ENCODE data around the gene STH. TPM values are rescaled to one million over a fixed set of nuclear protein-coding genes. Genes with fewer than 3 reads are reported as not detected.
A peak's percentile ranks its signal among the peaks of the same experiment; 100 is the strongest.
"Not testable (repeated sequence)": the region's sequence is repeated elsewhere in the genome, so short reads cannot be mapped to it uniquely, and the experiment has no call there.

The STH gene
- total RNA-seq, 2 experiments from 2014 or later, result not detected

DNA sequence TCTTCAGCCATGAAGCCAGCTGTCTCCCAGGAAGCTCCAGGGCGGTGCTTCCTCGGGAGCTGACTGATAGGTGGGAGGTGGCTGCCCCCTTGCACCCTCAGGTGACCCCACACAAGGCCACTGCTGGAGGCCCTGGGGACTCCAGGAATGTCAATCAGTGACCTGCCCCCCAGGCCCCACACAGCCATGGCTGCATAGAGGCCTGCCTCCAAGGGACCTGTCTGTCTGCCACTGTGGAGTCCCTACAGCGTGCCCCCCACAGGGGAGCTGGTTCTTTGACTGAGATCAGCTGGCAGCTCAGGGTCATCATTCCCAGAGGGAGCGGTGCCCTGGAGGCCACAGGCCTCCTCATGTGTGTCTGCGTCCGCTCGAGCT, 14.1 kb downstream of the STH start:
- ChIA-PET CTCF (no interaction called here), POLR2A (no interaction called here)
- intact Hi-C loops (cut with DNase I, micrococcal nuclease), result no loop called here
- DNase-seq (no peak), ATAC-seq (ENCODE audit: poor library complexity) (no peak)
- Histone ChIP-seq H3K36me3 (ENCODE audit: insufficient read depth, low read length) (no peaks in the 10 kb centered on the region), H3K27me3 (ENCODE audit: control insufficient read depth in 1 of 2, insufficient read depth in 2 of 2, low read length in 2 of 2) (no peaks in the 10 kb centered on the region), H3K4me3 (ENCODE audit: low read length) (no peak overlapping the region), H3K4me1 (ENCODE audit: insufficient read depth, low read length) (peaks cover 3% of the 10 kb centered on the region), H3K27ac (ENCODE audit: low read depth in 1 of 2, low read length in 2 of 2) (no peak overlapping the region), H3K9me3 (ENCODE audit: control insufficient read depth in 1 of 2, insufficient read depth in 1 of 2, low read length in 2 of 2) (no peaks in the 10 kb centered on the region)
- Mint-ChIP-seq H3K27me3 (no peaks in the 10 kb centered on the region), H3K4me1 (ENCODE audit: low read depth) (peaks cover under 1% of the 10 kb centered on the region), H3K27ac (no peak overlapping the region), H3K4me3 (no peak overlapping the region), H3K9me3 (no peaks in the 10 kb centered on the region), H3K36me3 (ENCODE audit: low read depth) (no peaks in the 10 kb centered on the region)
- TF ChIP-seq, protein P1, sequence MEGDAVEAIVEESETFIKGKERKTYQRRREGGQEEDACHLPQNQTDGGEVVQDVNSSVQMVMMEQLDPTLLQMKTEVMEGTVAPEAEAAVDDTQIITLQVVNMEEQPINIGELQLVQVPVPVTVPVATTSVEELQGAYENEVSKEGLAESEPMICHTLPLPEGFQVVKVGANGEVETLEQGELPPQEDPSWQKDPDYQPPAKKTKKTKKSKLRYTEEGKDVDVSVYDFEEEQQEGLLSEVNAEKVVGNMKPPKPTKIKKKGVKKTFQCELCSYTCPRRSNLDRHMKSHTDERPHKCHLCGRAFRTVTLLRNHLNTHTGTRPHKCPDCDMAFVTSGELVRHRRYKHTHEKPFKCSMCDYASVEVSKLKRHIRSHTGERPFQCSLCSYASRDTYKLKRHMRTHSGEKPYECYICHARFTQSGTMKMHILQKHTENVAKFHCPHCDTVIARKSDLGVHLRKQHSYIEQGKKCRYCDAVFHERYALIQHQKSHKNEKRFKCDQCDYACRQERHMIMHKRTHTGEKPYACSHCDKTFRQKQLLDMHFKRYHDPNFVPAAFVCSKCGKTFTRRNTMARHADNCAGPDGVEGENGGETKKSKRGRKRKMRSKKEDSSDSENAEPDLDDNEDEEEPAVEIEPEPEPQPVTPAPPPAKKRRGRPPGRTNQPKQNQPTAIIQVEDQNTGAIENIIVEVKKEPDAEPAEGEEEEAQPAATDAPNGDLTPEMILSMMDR (IDR thresholded peaks at IDR 0.05), result no peak

DNA sequence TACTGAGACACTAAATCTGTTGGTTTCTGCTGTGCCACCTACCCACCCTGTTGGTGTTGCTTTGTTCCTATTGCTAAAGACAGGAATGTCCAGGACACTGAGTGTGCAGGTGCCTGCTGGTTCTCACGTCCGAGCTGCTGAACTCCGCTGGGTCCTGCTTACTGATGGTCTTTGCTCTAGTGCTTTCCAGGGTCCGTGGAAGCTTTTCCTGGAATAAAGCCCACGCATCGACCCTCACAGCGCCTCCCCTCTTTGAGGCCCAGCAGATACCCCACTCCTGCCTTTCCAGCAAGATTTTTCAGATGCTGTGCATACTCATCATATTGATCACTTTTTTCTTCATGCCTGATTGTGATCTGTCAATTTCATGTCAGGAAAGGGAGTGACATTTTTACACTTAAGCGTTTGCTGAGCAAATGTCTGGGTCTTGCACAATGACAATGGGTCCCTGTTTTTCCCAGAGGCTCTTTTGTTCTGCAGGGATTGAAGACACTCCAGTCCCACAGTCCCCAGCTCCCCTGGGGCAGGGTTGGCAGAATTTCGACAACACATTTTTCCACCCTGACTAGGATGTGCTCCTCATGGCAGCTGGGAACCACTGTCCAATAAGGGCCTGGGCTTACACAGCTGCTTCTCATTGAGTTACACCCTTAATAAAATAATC, 14.6 kb downstream of the STH start:
- ATAC-seq (ENCODE audit: poor library complexity) (no peak), DNase-seq (no peak)
- Histone ChIP-seq H3K27ac (ENCODE audit: low read depth in 1 of 2, low read length in 2 of 2) (no peak overlapping the region), H3K9me3 (ENCODE audit: control insufficient read depth in 1 of 2, insufficient read depth in 1 of 2, low read length in 2 of 2) (no peaks in the 10 kb centered on the region), H3K36me3 (ENCODE audit: insufficient read depth, low read length) (no peaks in the 10 kb centered on the region), H3K27me3 (ENCODE audit: control insufficient read depth in 1 of 2, insufficient read depth in 2 of 2, low read length in 2 of 2) (no peaks in the 10 kb centered on the region), H3K4me1 (ENCODE audit: insufficient read depth, low read length) (peaks cover 8% of the 10 kb centered on the region), H3K4me3 (ENCODE audit: low read length) (no peak overlapping the region)
- CTCF ChIA-PET, result interaction anchor here (0.6 kb wide), 1 partner anchor 1828 kb away, joined by 3 read pairs; no protein-coding TSS in a partner anchor
- intact Hi-C loops (cut with DNase I, micrococcal nuclease), result no loop called here
- Mint-ChIP-seq H3K27me3 (no peaks in the 10 kb centered on the region), H3K36me3 (ENCODE audit: low read depth) (no peaks in the 10 kb centered on the region), H3K4me3 (no peak overlapping the region), H3K27ac (no peak overlapping the region), H3K9me3 (no peaks in the 10 kb centered on the region), H3K4me1 (ENCODE audit: low read depth) (peaks cover 5% of the 10 kb centered on the region)
- POLR2A ChIA-PET, result no interaction called here
- TF ChIP-seq, protein P1 (IDR thresholded peaks at IDR 0.05), result no peak

DNA sequence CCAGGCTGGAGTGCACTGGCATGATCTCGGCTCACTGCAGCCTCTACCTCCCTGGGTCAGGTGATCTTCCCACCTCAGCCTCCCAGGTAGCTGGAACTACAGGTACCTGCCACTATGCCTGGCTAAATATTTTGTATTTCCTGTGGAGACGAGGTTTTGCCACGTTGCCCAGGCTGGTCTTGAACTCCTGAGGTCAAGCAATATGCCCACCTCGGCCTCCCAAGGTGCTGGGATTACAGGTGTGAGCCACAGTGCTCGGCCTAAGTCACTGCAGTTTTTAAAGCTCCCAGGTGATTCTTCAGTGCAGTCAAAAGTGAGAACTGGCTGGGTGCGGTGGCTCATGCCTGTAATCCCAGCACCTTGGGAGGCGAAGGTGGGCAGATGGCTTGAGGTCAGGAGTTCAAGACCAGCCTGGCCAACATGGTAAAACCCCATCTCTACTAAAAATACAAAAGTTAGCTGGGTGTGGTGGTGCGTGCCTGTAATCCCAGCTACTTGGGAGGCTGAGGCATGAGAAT, 20.4 kb downstream of the STH start:
- ChIA-PET POLR2A (interaction anchor here (0.6 to 2.2 kb wide), 3 partner anchors 174 to 248 kb away, joined by 3 to 14 read pairs (median 4); partner anchors contain the start of gene KANSL1), CTCF (interaction anchor here (1.1 to 2.2 kb wide), 2 partner anchors 174 kb away, joined by 3 to 6 read pairs; partner anchors contain the start of gene KANSL1)
- H3K4me3 ChIP-seq (ENCODE audit: low read length); intact Hi-C loops (cut with DNase I, micrococcal nuclease); H3K9me3 Mint-ChIP-seq; H3K4me3 Mint-ChIP-seq; H3K36me3 Mint-ChIP-seq (ENCODE audit: low read depth); H3K27me3 Mint-ChIP-seq; H3K27me3 ChIP-seq (ENCODE audit: control insufficient read depth in 1 of 2, insufficient read depth in 2 of 2, low read length in 2 of 2); DNase-seq; ATAC-seq (ENCODE audit: poor library complexity); H3K9me3 ChIP-seq (ENCODE audit: control insufficient read depth in 1 of 2, insufficient read depth in 1 of 2, low read length in 2 of 2); H3K36me3 ChIP-seq (ENCODE audit: insufficient read depth, low read length): not testable (repeated sequence)
- Histone ChIP-seq H3K4me1 (ENCODE audit: insufficient read depth, low read length) (peaks cover 40% of the 10 kb centered on the region), H3K27ac (ENCODE audit: low read depth in 1 of 2, low read length in 2 of 2) (peak overlapping the region; percentile 37 to 50)
- Mint-ChIP-seq H3K27ac (peak overlapping the region; percentile 90), H3K4me1 (ENCODE audit: low read depth) (peaks cover 24% of the 10 kb centered on the region)
